ENCODE measurements around the gene PHACTR1.

GRCh38 chr6:12720310-12720709, 3.7 kb downstream of the PHACTR1 start:
- no peak for TF ChIP-seq POLR2A (IDR thresholded peaks at IDR 0.05)
- TF ChIP-seq CTCF (IDR thresholded peaks at IDR 0.05): no peak
